Measurements from ENCODE around the gene SLC2A9.

Gene SLC2A9

DNA sequence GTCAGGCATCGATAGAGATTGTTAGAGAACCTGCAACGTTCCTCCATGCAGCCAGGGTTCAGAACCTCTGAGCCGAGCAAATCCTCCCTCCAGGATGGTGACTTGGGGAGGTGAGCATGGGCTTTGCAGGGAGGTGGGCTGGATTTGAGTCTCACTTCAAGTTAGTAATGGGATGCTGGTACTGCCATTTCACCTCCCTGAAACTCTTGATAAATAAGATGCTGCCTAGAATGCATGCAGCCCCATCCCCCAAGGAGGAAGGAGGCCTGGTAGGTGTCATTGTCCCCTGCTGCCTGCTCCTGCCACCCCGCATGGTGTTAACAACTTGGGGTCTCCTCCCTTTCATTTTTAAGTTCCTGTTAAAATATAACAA is 35.7 kb upstream of the SLC2A9 start:
- H3K4me1 ChIP-seq (ENCODE audit: low read length): no peaks in the 10 kb centered on the region
- no peak overlapping the region for H3K9ac ChIP-seq (ENCODE audit: low read length)
- no peak overlapping the region for H2AFZ ChIP-seq (ENCODE audit: low read depth, low read length)
- no peaks in the 10 kb centered on the region for H3K27me3 ChIP-seq (ENCODE audit: low read depth, low read length)
- H3K36me3 ChIP-seq (replicated peaks; ENCODE audit: low read depth, low read length): no peaks in the 10 kb centered on the region
- TF ChIP-seq CTCF (IDR thresholded peaks at IDR 0.05; ENCODE audit: low read depth, low read length) (no peak), EZH2phosphoT487 (IDR thresholded peaks at IDR 0.05; ENCODE audit: low read depth) (no peak)
- H3K4me2 ChIP-seq (ENCODE audit: low read length): no peak overlapping the region
- no peaks in the 10 kb centered on the region for H3K79me2 ChIP-seq (ENCODE audit: low read length)
- H3K27ac ChIP-seq (ENCODE audit: low read length): no peak overlapping the region
- H3K4me3 ChIP-seq (ENCODE audit: low read length): no peak overlapping the region
- H3K9me3 ChIP-seq (ENCODE audit: insufficient read depth, low read length): no peaks in the 10 kb centered on the region
- no peaks in the 10 kb centered on the region for H4K20me1 ChIP-seq (ENCODE audit: insufficient read depth, low read length)

DNA sequence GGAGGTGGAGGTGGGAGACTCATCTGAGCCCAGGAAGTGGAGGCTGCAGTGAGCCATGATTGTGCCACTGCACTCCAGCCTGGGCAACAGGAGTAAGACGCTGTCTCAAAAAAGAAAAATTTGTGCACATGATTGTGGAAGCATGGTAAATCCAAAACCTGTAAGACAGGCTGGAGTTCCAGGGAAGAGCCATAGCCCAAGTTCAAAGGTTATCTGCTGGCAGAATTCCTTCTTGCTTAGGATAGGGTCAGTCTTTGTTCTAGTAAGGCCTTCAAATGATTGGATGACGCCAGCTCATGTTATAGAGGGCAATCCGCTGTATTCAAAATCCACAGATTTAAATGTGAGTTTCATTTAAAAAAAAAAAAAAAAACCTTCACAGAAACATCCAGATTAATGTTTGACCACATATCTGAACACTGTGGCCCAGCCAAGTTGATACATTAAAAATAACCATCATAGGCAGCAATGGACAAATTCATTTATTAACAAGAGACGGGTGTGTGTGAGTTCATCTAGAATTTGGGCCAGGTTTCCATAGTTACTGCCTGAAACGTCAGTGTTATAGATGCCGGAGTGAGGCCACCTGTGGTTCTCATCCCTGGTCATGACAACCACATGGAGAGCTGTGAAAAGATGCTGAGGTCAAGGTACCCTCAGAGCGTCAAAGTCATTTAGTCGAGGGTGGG is 35.2 kb upstream of the SLC2A9 start:
- Histone ChIP-seq H3K9ac (ENCODE audit: low read length) (no peak overlapping the region), H3K79me2 (ENCODE audit: low read length) (no peaks in the 10 kb centered on the region), H2AFZ (ENCODE audit: low read depth, low read length) (no peak overlapping the region), H3K4me3 (ENCODE audit: low read length) (no peak overlapping the region), H4K20me1 (ENCODE audit: insufficient read depth, low read length) (no peaks in the 10 kb centered on the region), H3K4me2 (ENCODE audit: low read length) (no peak overlapping the region), H3K27me3 (ENCODE audit: low read depth, low read length) (no peaks in the 10 kb centered on the region), H3K9me3 (ENCODE audit: insufficient read depth, low read length) (no peaks in the 10 kb centered on the region), H3K27ac (ENCODE audit: low read length) (no peak overlapping the region), H3K4me1 (ENCODE audit: low read length) (no peaks in the 10 kb centered on the region), H3K36me3 (replicated peaks; ENCODE audit: low read depth, low read length) (no peaks in the 10 kb centered on the region)
- TF ChIP-seq CTCF (IDR thresholded peaks at IDR 0.05; ENCODE audit: low read depth, low read length): no peak
- TF ChIP-seq EZH2phosphoT487 (IDR thresholded peaks at IDR 0.05; ENCODE audit: low read depth): no peak

- Histone ChIP-seq H3K4me2 (ENCODE audit: low read length) (no peak overlapping the region), H3K27me3 (ENCODE audit: low read depth, low read length) (no peaks in the 10 kb centered on the region), H3K4me1 (ENCODE audit: low read length) (no peaks in the 10 kb centered on the region), H3K9me3 (ENCODE audit: insufficient read depth, low read length) (no peaks in the 10 kb centered on the region), H3K4me3 (ENCODE audit: low read length) (no peak overlapping the region), H3K79me2 (ENCODE audit: low read length) (no peaks in the 10 kb centered on the region), H2AFZ (ENCODE audit: low read depth, low read length) (no peak overlapping the region), H3K27ac (ENCODE audit: low read length) (no peak overlapping the region), H3K36me3 (replicated peaks; ENCODE audit: low read depth, low read length) (no peaks in the 10 kb centered on the region), H3K9ac (ENCODE audit: low read length) (no peak overlapping the region), H4K20me1 (ENCODE audit: insufficient read depth, low read length) (no peaks in the 10 kb centered on the region)
- no peak for TF ChIP-seq EZH2phosphoT487 (IDR thresholded peaks at IDR 0.05; ENCODE audit: low read depth)
- no peak for TF ChIP-seq CTCF (IDR thresholded peaks at IDR 0.05; ENCODE audit: low read depth, low read length)
Measured at GRCh38 chr4:10055871-10056270, 34.6 kb upstream of the SLC2A9 start.

- Histone ChIP-seq H3K9me3 (ENCODE audit: insufficient read depth, low read length) (no peaks in the 10 kb centered on the region), H3K9ac (ENCODE audit: low read length) (no peak overlapping the region), H2AFZ (ENCODE audit: low read depth, low read length) (no peak overlapping the region), H3K27ac (ENCODE audit: low read length) (no peak overlapping the region), H3K4me3 (ENCODE audit: low read length) (no peak overlapping the region), H3K79me2 (ENCODE audit: low read length) (no peaks in the 10 kb centered on the region), H3K4me2 (ENCODE audit: low read length) (no peak overlapping the region), H3K4me1 (ENCODE audit: low read length) (no peaks in the 10 kb centered on the region), H4K20me1 (ENCODE audit: insufficient read depth, low read length) (no peaks in the 10 kb centered on the region), H3K27me3 (ENCODE audit: low read depth, low read length) (no peaks in the 10 kb centered on the region), H3K36me3 (replicated peaks; ENCODE audit: low read depth, low read length) (no peaks in the 10 kb centered on the region)
- TF ChIP-seq EZH2phosphoT487 (IDR thresholded peaks at IDR 0.05; ENCODE audit: low read depth) (no peak), CTCF (IDR thresholded peaks at IDR 0.05; ENCODE audit: low read depth, low read length) (no peak)
Measured at GRCh38 chr4:10054571-10055041, 33.3 kb upstream of the SLC2A9 start.

Measured in OCI-LY3 (cell line).